Bronchial epithelial cell (primary cell): ENCODE measurements around the gene SEC24C. TPM values are rescaled to one million over a fixed set of nuclear protein-coding genes. Genes with fewer than 3 reads are reported as not detected.
"Not testable (repeated sequence)": the region's sequence is repeated elsewhere in the genome, so short reads cannot be mapped to it uniquely, and the experiment has no call there.

Experiments used
- DNase-seq: peaks from one replicate; pipeline ENCODE4 v3.0.0-alpha.2; 2010; ENCODE audit warnings: low read depth
- FAIRE-seq: peaks from 2 replicates; lab custom pipeline; 2011; peaks lifted over from hg19 to GRCh38; lab: Jason Lieb, UNC
- H3K27me3 ChIP-seq: 2 replicates; pipeline ENCODE4 v1.5.1; 2011; ENCODE audit warnings: low read length; ENCODE audit not compliant: control insufficient read depth, insufficient read depth
- H3K36me3 ChIP-seq: 2 replicates; pipeline ENCODE4 v1.5.1; 2011; ENCODE audit warnings: low read length; ENCODE audit not compliant: control insufficient read depth, insufficient read depth
- H3K4me3 ChIP-seq: 2 replicates; pipeline ENCODE4 v1.5.1; 2011; ENCODE audit warnings: mild to moderate bottlenecking, low read depth, low read length, control low read depth
- CTCF ChIP-seq: IDR thresholded peaks from 2 replicates; pipeline ENCODE4 v1.5.1; 2011; ENCODE audit warnings: mild to moderate bottlenecking, moderate library complexity, low read length, control low read depth, inconsistent platforms; ENCODE audit not compliant: insufficient read depth, severe bottlenecking
- total RNA-seq: library from RNA; depleted of rRNA; stranded (reverse); fragments of >200 nt; gene quantifications from 2 replicates; pipeline ENCODE4 v1.2.1, GENCODE V29; 2014

The SEC24C gene
- total RNA-seq, 1 donor from 2014 or later, result 55.0 TPM

DNA sequence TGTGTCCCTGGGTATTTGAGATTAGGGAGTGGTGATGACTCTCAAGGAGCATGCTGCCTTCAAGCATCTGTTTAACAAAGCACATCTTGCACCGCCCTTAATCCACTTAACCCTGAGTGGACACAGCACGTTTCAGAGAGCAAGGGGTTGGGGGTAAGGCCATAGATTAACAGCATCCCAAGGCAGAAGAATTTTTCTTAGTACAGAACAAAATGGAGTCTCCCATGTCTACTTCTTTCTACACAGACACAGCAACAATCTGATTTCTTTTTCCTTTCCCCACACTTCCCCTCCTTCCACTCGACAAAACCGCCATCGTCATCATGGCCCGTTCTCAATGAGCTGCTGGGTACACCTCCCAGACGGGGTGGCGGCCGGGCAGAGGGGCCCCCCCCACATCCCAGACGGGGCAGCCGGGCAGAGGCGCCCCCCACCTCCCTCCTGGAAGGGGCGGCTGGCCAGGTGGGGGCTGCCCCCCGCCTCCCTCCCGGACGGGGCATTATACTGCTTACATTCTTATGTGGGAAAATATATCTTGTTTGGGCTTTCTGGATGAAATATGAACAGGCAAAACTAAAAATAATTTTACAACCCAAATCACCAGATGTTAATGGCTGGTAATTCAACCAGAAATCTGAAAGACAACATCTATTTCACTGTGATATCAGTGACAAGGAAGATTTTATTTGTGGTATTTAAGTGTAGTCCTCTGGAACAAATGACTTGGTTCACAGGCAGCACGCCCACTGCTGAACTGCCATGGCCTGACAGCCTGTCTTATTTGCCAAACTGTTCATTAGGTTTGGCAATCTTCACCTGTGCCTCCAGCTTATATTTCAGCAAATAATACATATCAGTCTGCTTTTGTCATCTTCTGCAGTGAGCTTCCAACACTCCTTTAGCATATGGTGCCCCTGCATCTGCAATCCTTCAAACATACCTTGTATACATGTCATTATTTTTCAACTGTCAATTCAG is 28.7 kb upstream of the SEC24C start:
- not testable (repeated sequence) for FAIRE-seq, H3K27me3 ChIP-seq, H3K4me3 ChIP-seq, DNase-seq, H3K36me3 ChIP-seq

- Histone ChIP-seq H3K4me3 (no peak overlapping the region), H3K36me3 (peaks cover 4% of the 10 kb centered on the region), H3K27me3 (no peaks in the 10 kb centered on the region)
- no peak for DNase-seq
- TF ChIP-seq CTCF, result no peak
- no peak for FAIRE-seq
Observed at GRCh38 chr10:73716251-73716650, 27.9 kb upstream of the SEC24C start.

GRCh38 chr10:73717556-73717955 is 26.6 kb upstream of the SEC24C start:
- FAIRE-seq, result no peak
- DNase-seq, result no peak
- Histone ChIP-seq H3K4me3 (no peak overlapping the region), H3K27me3 (no peaks in the 10 kb centered on the region), H3K36me3 (peaks cover 4% of the 10 kb centered on the region)
- TF ChIP-seq CTCF, result no peak

GRCh38 chr10:73720561-73720960 is 23.6 kb upstream of the SEC24C start:
- not testable (repeated sequence) for H3K4me3 ChIP-seq, H3K36me3 ChIP-seq, DNase-seq, FAIRE-seq, H3K27me3 ChIP-seq

DNA sequence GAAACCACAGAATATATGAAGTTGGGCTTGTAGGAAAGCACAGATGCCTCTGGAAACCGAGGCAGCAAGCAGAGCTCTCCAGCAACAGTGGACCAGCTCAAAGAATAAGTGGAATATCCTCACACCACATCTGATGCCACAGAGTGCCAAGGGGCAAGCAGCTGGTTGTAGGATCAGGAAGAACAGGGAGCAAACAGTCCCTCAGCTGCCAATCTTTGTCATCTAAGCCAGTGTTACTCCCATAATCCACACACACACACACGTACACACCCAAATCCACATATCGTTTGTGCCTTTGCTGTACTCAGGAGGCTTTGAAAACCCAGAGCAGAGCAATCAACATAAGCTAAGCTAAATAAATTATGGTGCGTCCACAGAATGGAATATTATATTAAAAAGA is 20.7 kb upstream of the SEC24C start:
- Histone ChIP-seq H3K4me3 (no peak overlapping the region), H3K27me3 (no peaks in the 10 kb centered on the region), H3K36me3 (peaks cover 9% of the 10 kb centered on the region)
- TF ChIP-seq CTCF, result no peak
- FAIRE-seq (no peak), DNase-seq (no peak)

DNA sequence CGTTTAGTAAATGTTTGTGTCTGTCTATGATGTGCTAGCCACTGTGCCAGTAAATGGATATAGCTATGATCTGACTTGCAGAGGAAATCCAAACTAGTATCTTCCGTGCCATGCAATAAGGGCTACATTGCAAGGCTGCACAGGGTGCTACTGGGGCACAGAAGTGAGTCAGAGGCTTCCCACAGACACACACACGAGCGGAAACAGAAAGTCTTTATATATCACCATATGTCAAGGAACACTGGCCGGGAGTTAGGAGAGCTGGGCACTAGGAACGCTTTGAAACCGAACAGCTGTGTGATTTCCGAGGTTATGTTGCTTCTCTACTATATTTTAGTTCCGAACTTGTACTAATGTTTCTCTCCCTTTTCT is 14.4 kb upstream of the SEC24C start:
- H3K4me3 ChIP-seq, result peak overlapping the region; percentile 74
- not testable (repeated sequence) for H3K27me3 ChIP-seq, FAIRE-seq, H3K36me3 ChIP-seq
- peak; percentile 47 for DNase-seq

DNA sequence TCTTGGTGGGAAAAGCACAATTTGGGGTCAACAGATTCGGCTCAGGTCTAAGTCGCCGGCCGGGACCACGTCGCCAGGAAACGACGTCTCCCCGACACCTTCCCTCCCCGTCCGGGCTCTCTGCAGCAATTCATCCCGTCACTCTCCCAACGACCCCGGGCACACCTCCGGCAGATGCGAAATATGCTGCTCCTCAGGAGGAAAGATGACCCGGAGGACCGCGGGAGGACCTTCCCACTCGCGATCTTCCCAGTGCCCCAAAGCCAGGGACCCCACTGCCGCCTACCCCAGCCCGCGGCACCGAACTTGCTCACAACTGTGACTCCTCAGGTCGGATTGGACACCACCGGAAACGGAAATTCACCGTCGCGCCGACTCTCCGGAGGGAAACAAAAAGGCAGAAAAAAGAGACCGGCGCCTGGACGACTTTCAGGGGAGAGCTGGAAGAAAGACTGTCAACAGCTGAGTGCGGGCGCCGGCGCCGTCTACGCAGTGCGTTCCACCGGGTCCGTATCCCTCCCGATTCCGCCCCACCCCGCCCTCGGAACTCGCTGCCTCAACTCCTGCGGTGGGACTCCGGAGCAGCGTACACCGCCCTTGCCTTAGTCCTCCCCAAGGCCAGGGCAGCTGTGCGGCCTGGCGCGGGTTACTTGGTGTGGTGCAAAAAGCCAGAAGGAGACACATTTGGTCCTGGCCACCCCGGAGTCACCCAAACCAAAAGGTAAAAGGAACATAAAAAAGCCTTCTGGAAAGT is 13.8 kb upstream of the SEC24C start:
- FAIRE-seq (no peak), DNase-seq (peak; percentile 76)
- Histone ChIP-seq H3K4me3 (peak overlapping the region; percentile 74), H3K27me3 (no peaks in the 10 kb centered on the region), H3K36me3 (peaks cover 9% of the 10 kb centered on the region)
- TF ChIP-seq CTCF, result no peak
